ENCODE data around the gene ZNF385A. TPM values are rescaled to one million over a fixed set of nuclear protein-coding genes. Genes with fewer than 3 reads are reported as not detected.
"Not testable (repeated sequence)": the region's sequence is repeated elsewhere in the genome, so short reads cannot be mapped to it uniquely, and the experiment has no call there.

ZNF385A gene
- total RNA-seq, 1 donor from 2014 or later = 28.3 TPM

GRCh38 chr12:54328595-54329337, 55.8 kb downstream of the ZNF385A start:
- H3K4me1 ChIP-seq = peaks cover 76% of the 10 kb centered on the region
- no peak for DNase-seq
- H3K27ac ChIP-seq = peak overlapping the region; percentile 20

GRCh38 chr12:54325442-54326109, 59.0 kb downstream of the ZNF385A start:
- Histone ChIP-seq H3K4me3 (peak overlapping the region; percentile 85), H3K36me3 (peaks cover 12% of the 10 kb centered on the region), H3K4me1 (peaks cover 53% of the 10 kb centered on the region), H3K27ac (peak overlapping the region; percentile 91)
- ATAC-seq; H3K9me3 ChIP-seq; DNase-seq; H3K27me3 ChIP-seq (ENCODE audit: low read depth); intact Hi-C loops (cut with DNase I): not testable (repeated sequence)

More at GRCh38 chr12:54328595-54329337, 55.8 kb downstream of the ZNF385A start:
- Histone ChIP-seq H3K36me3 (peaks cover 16% of the 10 kb centered on the region), H3K9me3 (no peaks in the 10 kb centered on the region), H3K27me3 (ENCODE audit: low read depth) (no peaks in the 10 kb centered on the region), H3K4me3 (no peak overlapping the region)
- intact Hi-C loops (cut with DNase I) = no loop called here
- no peak for TF ChIP-seq CTCF (IDR thresholded peaks at IDR 0.05)
- no peak for ATAC-seq

GRCh38 chr12:54324617-54325441, 59.7 kb downstream of the ZNF385A start, which contains the start of gene COPZ1:
Gene COPZ1 (plus strand): TSS chr12:54325131. CDS start chr12:54325164, 33 bp downstream.
- peak within 1 kb of the TSS; percentile 91 for H3K27ac ChIP-seq
- ATAC-seq (peak; percentile 98 to 99), DNase-seq (peak; percentile 95)
- H3K9me3 ChIP-seq = no peaks in the 10 kb centered on the region
- intact Hi-C loops (cut with DNase I) = no loop called here
- peaks cover 10% of the 10 kb centered on the region for H3K36me3 ChIP-seq
- H3K4me1 ChIP-seq = peaks cover 46% of the 10 kb centered on the region
- H3K27me3 ChIP-seq (ENCODE audit: low read depth) = no peaks in the 10 kb centered on the region
- peak within 1 kb of the TSS; percentile 85 for H3K4me3 ChIP-seq
- peak; percentile 76 for TF ChIP-seq CTCF (IDR thresholded peaks at IDR 0.05)

- Histone ChIP-seq H3K27me3 (ENCODE audit: low read depth) (no peaks in the 10 kb centered on the region), H3K4me1 (peaks cover 14% of the 10 kb centered on the region), H3K4me3 (no peak overlapping the region), H3K27ac (no peak overlapping the region), H3K9me3 (no peaks in the 10 kb centered on the region), H3K36me3 (no peaks in the 10 kb centered on the region)
- no peak for TF ChIP-seq CTCF (IDR thresholded peaks at IDR 0.05)
- intact Hi-C loops (cut with DNase I) = no loop called here
- DNase-seq (no peak), ATAC-seq (no peak)
These were observed 63.2 kb downstream of the ZNF385A start for GRCh38 chr12:54321363-54321762.

Small RNA genes lying within 50 kb of the gene (microRNA-seq; reads per million reads assigned to microRNA genes)
- gene MIR148B (ENCODE audit: borderline number of aligned reads) = 299 reads per million, percentile 70 among the genes with 10 or more reads in this experiment

Other genes starting within 250 kb of the ZNF385A start
- 29.4 TPM for gene SMUG1, start 195.7 kb downstream of the ZNF385A start, total RNA-seq
- 50.1 TPM for gene CBX5, start 104.6 kb downstream of the ZNF385A start, total RNA-seq
- 598 TPM for gene HNRNPA1, start 104.0 kb downstream of the ZNF385A start, total RNA-seq
- 13.5 TPM for gene NFE2, start 83.7 kb downstream of the ZNF385A start, total RNA-seq
- gene COPZ1, start 59.6 kb downstream of the ZNF385A start, total RNA-seq = 129 TPM
- 0.65 TPM for gene GPR84, start 20.2 kb downstream of the ZNF385A start, total RNA-seq
- 97.1 TPM for gene ITGA5, start 34.5 kb upstream of the ZNF385A start, total RNA-seq
- 4.5 TPM for gene GTSF1, start 88.9 kb upstream of the ZNF385A start, total RNA-seq
- 107 TPM for gene NCKAP1L, start 113.0 kb upstream of the ZNF385A start, total RNA-seq
- 9.1 TPM for gene PDE1B, start 164.9 kb upstream of the ZNF385A start, total RNA-seq
- gene PPP1R1A, start 203.9 kb upstream of the ZNF385A start, total RNA-seq = not detected